ENCODE data around the gene GABARAPL2.
"Not testable (repeated sequence)": the region's sequence is repeated elsewhere in the genome, so short reads cannot be mapped to it uniquely, and the experiment has no call there.

The GABARAPL2 gene

DNA sequence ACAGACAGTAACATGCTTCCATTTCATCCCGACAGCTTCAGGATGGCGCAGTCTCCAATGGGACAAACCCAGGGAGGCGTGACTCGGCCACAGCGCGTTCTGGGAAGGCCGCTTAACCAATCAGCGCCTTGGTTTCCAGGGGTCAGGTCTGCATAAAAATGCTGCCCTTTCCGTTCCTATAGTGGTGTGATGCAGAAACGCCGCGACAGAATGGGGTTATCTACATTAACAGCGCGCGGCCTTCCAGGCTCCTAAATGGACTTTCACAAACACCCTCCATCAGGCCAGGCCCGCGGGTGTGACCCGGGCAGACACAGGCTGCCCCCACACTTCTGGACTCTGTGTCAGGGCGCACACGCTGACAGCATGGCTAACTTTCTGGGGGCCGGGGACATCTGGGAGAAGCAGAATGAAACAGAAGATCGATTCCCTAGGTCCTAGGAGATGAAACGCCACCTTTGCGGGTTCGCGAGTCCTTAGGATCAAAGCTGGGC, 10.9 kb upstream of the GABARAPL2 start:
- peak; percentile 48 for DNase-seq

DNA sequence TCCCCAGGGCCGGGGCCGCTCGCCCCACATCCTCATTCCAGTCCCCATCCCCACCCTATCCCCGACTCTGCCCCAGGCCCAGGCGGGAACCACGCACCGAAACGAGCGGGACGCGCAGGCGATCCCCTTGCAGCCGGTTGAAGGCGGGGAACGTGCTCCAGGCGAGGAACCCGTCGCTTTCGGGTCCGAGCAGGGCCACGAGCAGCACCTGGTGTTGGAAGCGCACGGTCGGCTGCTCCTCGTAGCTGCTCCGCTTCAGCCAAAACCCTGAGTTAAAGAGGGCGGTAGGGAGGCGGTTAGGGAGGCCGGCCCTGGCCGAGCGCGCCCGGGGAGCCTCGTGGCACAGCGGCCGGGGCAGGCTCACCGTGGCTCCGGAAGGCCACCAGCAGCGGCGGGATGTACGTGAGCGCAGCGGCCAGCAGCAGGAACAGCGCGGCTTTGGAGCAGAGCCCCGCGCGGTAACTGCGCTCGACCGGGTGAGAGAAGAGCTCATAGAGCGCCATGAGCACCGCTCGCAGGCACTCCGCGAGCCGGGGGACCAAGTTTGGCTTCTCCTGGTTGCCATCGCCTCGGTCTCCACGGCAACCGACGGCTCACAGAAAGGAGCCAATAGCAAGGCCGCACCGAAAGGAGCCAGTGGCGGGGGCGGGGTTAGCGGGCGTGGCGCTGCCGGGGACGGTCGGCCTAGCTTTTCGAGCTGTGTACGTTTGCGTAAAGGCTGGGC, 10.3 kb upstream of the GABARAPL2 start, which contains the start of gene TMEM231:
Gene TMEM231 (minus strand): TSS at position 546 of the 724 bp plus-strand sequence. CDS start 43 bp downstream, at position 503.
- peak; percentile 66 for DNase-seq

DNA sequence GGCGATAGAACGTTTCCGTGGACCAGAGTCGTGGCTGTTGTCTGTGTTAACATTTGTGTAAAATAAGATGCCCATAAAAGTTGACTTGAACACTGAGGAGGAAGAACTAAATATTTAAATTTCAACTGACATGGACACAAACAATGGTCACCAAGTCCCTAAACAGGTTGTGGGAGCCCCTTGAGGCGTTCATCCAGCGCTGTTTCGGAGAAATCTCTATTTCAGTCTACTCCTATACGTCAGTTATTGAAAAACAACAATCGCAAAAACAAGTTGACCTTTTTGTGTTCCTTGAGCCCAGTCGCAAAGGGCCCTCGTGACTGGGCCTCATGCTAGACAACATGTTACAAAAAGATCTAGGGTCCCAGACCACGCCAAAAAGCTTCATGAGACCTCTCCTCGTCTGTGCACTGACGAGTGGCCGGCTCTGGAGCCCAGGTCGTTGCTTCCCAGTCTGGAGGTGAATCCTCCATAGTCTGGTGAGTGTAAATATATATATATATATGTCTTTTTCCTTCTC, 9.7 kb upstream of the GABARAPL2 start:
- DNase-seq: no peak

DNA sequence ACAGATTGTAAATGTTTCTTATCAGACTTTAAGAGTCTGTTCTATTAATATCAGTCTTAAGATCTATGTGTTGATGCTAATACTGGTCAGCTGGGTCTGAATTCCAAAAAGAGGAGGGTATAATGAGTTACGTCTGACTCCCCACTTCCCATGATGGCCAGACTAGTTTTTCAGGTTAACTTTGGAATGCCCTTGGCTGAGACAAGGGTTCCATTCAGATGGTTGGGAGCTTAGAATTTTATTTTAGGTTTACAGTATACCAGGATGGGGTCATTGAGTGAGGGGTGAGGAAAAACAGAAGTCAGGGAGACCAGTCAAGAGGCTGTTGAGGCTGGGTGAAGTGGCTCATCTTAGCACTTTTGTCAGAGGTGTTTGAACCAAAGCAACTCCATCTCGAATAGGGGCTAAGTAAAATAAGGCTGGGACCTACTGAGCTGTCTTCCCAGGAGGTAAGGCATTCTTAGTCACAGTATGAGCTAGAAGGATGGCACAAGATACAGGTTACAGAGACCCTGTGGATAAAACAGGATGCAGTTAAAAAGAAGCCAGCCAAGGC, 7.3 kb upstream of the GABARAPL2 start:
- DNase-seq: no peak

DNA sequence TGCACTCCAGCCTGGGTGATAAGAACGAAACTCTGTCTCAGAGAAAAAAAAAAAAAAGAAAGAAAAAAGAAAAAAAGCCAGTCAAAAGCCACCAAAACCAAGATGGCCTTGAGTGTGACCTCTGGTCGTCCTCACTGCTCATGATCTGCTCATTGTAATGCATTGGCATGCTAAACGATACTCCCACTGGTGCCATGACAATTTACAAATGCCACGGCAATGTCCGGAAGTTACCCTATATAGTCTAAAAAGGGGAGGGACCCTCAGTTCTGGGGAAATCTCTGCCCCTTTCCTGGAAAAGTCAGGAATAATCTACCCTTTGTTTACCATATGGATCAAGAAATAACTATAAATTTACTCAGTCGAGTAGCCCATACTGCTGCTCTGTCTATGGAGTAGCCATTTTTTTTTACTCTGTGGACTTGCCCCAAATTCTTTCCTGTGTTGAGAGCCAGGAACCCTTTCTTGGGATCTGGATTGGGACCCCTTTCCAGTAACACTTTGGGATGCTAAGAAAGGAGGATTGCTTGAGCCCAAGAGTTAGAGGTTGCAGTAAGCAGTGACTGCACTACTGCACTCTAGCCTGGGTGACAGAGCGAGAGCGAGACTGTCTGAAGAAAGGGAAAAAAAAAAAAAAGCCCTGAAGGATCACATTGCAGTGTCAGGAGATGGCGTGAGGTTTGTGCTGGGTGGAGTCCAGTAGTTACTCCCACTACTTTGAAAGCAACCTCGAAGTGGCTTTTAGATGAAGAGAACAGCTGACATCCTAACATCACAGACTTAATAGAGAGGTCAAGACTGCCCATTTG, 6.4 kb upstream of the GABARAPL2 start:
- DNase-seq: no peak

DNA sequence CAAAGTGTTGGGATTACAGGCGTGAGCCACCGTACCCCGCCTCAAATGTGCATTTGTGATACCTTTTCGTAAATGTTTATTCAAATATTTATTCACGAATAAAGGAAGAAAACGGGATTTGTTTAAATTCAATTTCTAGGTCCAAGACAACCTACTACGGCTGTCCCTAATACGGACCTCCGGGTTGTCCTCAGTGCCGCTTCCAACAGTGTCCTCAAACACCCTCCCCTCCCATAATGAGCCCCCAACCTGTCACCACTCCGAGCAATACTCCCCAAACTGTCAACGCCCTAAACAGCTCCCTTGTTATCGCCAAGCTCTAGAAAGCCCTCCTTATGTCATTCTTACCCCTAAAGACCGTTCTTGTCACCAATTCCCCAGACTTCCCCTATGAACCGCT, 539 bp upstream of the GABARAPL2 start:
- no peak for DNase-seq

DNA sequence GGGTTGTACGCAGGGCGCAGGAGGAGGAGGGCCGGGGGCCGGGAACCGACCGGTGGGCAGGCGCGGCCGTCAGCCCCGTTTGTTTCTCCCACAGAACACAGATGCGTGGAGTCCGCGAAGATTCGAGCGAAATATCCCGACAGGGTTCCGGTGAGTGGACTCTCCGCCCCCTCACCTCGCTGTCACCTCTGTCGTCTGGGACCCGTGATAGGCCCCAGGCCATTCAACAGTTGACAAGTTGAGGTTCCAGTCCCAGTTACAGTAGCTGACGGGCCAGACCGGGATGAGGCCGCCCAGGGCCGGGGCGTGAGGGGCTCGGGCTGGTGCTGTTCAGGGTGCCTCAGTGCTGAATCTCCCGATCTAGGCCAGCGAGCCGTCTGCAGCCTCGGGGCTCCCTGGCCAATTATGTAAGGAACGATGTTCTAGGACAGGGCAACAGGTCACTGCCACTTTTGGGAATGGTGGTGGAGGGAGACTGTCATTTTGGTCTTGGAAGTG, 628 bp downstream of the GABARAPL2 start:
- no peak for DNase-seq

DNA sequence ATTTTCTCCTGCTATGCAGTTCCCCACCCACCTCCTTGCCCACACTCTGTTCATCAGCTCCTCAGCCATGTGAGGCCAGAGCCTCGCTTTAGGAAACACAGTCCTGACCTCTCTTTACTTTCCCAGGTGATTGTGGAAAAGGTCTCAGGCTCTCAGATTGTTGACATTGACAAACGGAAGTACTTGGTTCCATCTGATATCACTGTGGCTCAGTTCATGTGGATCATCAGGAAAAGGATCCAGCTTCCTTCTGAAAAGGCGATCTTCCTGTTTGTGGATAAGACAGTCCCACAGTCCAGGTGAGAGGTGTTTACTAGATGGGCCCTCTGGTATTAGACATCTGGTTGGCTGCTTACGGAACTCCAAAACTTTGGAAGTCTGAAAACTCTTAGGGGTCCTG, 1.7 kb downstream of the GABARAPL2 start:
- DNase-seq: no peak

DNA sequence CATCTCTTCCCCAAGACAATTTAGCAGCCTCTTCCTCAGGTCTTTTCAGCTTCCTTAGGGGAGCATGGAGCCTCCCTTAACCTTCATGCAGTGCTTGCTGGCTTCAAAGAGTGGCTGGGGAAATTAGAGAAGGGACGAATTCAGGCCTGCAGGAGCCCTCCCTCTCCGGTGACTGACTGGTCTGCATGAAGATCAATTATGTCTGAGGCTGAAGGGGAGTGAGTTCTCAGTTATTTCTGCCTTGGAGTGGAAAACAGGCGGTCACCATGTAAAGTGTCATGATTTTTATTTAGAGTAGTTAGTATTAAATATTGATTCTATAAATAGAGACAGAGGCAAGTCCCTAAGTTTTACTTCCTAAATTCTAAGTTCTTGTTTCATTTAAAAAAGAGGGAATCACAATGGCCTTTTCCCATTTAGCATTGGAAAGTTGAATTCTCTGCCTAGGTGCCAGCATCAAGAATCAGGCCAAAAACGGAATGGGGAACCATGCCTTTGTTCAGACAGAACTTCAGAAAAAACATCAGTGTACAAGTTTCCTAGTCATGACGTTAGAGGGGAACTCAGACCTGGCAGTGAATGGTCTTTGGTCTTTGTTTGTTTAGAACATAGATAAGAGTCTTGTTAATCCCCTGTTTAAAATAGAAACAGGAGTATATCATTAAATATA, 4.4 kb downstream of the GABARAPL2 start:
- DNase-seq: no peak

DNA sequence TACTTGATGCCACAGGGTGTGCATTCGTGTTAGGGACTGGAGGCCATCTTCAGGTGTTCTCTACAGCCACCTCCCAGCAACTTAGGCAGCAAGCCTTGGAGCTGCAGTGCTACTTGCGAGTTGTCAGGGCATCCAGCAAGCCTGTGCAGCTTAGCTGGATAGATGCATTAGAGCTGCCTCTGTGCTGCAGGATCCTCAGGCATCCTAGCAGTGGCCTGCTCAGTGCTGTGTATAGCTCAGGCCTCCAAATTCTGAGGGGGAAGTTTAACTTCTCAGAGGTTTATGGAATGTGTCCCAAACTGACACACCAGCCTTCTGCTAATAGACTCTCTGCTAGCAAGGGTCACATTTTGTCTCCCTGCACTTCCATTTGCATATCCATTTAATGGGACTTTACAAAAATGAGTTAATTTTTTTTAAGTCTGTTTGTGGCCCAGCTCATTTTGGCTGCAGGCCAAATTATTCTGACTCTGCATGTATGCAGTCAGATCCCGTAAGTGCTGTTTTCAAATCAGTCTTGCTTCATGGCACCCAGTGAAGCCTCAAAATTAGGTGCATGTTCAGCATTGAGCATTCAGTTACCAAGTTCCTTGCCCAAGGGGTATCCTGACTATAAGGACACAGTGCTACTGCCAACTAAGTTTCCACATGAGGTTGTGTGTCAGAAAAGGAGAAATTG, 6.8 kb downstream of the GABARAPL2 start:
- no peak for DNase-seq

DNA sequence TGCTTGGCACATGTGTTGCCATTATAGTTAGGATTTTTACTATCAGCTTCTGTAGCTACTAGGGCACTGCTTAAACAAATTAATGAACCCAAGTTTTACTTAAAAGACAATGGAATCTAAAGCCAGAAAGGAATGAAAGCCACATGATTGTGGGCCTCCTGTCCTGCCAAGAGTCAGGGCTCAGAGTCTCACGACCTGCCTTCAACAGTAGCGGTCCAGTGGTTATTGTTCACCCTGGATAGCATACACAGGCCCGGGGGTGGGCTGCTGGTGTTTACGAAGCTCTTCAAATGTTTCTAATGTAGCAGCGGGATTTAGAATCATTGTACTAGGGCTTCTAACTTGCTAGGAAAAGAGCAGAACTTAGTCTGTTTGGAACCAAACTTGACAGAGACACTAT, 7.8 kb downstream of the GABARAPL2 start:
- no peak for DNase-seq

GRCh38 chr16:75575958-75576357, 9.8 kb downstream of the GABARAPL2 start:
- DNase-seq: no peak

DNA sequence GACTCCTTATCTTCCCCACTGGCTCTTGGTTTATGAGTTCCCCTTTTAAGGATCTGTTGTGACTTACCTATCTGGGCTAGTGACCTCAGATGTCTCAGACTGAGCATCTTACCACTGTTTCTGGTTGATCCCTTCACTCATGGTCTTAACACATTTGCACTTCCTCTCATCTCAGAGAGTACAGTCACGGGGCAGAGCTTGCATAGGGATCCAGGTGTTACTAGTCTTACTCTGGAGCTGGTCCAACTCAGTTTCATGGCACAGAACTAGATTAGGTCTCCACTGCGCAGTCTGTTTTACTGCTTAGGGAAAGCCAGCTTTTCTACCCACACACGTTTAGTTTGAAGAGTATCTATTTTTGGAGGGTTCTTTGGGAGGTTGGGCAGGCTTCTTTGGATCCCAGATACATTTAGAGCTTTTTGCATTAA, 10.2 kb downstream of the GABARAPL2 start:
- no peak for DNase-seq

DNA sequence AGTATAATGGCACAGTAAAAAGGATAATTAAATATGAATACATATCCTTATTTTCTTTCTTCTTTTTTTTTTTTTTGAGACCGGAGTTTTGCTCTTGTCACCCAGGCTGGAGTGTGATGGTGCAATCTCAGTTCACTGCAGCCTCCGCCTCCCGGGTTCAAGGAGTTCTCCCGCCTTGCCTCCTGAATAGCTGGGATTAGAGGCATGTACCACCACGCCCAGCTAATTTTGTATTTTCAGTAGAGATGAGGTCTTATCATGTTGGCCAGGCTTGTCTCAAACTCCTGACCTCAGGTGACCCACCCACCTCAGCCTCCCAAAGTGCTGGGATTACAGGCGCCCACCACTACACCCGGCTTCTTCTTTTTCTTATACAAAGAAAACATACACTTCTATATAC, 12.0 kb downstream of the GABARAPL2 start:
- no peak for DNase-seq

DNA sequence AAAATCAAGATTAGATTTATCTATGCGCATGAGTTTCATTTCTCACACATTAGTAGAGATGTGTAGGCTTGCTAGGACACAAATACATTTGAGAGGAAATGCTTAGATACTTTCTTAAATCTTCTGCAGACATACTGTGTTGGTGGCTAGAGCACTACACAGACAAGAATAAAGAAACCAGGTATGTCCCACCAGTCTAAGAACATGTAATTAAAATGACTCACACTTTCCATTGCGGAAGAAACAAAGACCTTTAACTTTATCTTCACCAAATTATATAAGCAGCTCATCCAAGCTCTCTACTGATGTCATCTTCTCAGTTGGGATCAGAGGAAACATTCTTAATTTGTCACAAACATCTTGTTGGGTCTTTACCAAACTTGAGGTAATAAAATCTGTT, 12.5 kb downstream of the GABARAPL2 start:
- DNase-seq: no peak

DNA sequence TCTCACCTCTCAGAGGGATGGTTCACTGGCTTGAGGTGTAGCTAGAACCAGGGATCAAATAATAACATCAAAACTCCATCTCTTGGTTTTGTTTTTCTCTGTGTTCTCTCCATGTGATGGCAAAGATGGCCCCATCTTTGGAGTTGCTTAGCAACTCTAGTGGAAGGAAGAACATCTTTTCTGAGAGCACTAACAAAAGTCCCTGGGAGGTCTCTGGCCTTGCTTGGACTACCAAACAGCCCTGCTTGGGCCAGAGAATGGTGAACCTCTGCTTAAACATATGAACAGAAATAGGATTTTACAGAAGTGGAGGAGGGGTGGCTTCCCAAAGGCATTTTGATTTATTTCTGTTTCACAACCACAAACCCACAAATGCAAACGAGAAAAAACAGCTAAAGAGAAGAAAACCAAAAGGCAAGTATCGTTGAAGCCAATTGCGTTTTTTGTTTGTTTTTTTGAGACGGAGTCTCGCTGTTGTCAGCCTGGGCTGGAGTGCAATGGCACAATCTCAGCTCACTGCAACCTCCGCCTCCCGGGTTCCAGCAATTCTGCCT, 13.2 kb downstream of the GABARAPL2 start:
- DNase-seq: no peak

GRCh38 chr16:75584108-75584507, 17.9 kb downstream of the GABARAPL2 start:
- DNase-seq: no peak

- no peak for DNase-seq
Measured at GRCh38 chr16:75588716-75589115, 22.5 kb downstream of the GABARAPL2 start.

DNA sequence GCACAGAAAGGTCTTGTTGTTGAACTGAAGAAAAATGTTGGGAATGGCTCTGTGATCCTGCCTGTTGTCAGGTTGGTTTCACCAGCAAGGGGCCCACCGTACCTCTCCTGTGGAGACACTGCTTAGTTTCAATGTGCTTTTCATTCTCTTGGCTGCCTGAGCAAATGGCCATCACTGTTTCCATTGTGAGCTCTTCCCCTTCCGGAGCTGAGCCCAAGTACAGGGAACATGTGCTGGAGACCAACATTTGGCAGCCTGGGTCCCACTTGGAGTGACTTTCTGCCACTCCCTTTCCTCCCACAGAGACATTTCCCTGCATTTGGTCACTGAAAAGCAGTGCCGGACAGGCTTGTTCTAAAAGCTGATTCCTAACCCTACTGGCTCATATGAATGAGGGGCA, 23.1 kb downstream of the GABARAPL2 start:
- no peak for DNase-seq

DNA sequence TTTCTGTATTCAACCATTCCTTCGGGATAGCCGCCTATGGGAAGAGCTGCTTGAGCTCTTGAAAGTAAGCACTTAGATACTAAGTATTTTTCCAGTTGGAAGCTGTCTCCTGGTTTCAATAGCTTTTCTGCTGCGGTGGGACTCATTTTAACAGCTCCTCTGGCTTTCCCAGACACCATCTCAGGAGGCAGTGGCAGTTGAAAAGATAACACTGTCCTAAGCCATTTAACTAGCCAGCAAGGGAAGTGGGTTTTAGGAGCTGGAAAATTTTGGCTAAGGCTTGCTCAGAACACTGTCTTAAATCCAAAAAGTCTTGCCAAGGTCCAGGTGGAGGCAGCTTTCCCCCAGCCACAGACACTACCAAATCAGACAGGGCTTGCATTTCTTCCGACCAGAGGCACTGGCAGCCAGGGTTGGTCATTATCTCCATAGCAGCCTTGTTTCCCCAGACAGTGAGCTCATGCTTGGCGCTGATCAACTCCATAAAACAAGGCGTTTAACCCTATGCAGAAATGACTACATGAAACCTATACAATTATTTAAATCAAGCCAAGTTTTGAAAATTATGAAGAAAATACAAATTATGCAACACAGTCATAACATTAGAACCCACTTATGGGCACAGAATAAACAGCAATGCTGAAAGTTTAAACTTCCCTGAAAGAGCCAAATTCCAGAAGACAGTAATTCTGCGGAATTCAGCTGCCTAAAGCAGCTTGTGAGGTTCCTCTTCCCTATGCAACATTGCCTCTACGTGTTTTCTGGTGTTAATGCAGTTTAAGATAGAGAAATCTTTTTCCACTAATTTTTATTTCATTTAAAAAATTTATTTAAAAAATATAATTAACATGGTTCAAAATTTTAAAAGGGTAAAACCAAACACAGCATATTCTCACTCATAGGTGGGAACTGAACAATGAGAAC, 25.0 kb downstream of the GABARAPL2 start:
- no peak for DNase-seq

GRCh38 chr16:75591927-75592326, 25.7 kb downstream of the GABARAPL2 start:
- DNase-seq: not testable (repeated sequence)
